ENCODE data around the gene CEACAM6.

The CEACAM6 gene

DNA sequence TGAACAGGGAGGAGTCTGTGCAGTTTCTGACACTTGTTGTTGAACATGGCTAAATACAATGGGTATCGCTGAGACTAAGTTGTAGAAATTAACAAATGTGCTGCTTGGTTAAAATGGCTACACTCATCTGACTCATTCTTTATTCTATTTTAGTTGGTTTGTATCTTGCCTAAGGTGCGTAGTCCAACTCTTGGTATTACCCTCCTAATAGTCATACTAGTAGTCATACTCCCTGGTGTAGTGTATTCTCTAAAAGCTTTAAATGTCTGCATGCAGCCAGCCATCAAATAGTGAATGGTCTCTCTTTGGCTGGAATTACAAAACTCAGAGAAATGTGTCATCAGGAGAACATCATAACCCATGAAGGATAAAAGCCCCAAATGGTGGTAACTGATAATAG, 16.1 kb downstream of the CEACAM6 start:
- H3K27ac ChIP-seq: no peak overlapping the region
- TF ChIP-seq, protein P1, sequence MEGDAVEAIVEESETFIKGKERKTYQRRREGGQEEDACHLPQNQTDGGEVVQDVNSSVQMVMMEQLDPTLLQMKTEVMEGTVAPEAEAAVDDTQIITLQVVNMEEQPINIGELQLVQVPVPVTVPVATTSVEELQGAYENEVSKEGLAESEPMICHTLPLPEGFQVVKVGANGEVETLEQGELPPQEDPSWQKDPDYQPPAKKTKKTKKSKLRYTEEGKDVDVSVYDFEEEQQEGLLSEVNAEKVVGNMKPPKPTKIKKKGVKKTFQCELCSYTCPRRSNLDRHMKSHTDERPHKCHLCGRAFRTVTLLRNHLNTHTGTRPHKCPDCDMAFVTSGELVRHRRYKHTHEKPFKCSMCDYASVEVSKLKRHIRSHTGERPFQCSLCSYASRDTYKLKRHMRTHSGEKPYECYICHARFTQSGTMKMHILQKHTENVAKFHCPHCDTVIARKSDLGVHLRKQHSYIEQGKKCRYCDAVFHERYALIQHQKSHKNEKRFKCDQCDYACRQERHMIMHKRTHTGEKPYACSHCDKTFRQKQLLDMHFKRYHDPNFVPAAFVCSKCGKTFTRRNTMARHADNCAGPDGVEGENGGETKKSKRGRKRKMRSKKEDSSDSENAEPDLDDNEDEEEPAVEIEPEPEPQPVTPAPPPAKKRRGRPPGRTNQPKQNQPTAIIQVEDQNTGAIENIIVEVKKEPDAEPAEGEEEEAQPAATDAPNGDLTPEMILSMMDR (IDR thresholded peaks at IDR 0.05): no peak
- TF ChIP-seq ZFX (IDR thresholded peaks at IDR 0.05; ENCODE audit: borderline replicate concordance): no peak

DNA sequence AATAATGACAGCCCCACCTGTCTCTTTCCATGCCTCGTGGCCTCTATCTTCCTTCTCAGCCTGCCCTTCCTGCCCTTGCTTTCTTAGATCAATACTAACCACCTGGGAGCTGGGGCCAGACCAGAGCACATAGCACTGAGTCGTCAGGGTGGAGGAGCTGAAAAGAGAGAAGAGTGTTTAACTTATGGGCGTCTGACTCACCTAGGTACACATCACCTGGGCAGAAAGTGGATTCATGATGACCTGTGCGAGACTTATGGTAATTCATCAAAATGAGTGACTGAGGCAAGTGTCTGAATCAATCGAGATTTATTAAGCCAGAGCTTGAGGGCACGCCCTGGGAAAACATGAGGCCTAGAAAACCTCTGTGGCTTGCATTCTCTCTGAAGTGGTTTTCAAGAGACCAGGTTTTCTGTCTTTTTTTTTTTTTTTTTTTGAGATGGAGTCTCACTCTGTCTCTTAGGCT, 19.2 kb downstream of the CEACAM6 start:
- H3K27ac ChIP-seq: peak overlapping the region; percentile 68
- TF ChIP-seq, protein P1 (IDR thresholded peaks at IDR 0.05): no peak
- TF ChIP-seq ZFX (IDR thresholded peaks at IDR 0.05; ENCODE audit: borderline replicate concordance): no peak

DNA sequence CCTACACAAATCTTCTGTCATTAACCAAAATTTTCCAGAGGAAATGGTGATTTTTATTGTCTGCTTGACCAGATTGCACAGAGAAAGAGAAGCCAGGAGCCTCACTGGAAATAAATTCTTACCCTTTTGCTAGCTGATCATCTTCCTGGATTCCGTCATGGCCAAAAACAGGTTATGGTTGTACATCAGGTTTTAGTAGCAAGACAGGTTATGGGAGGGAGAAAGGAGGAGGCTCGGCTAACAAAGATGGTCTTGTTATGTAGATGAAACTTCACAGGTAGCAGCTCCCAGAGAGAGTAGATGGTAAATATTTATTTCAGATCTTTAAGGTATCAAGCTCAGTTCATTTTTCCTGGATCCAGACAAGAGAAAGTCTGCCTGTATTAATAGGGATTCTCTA, 21.4 kb downstream of the CEACAM6 start:
- no peak overlapping the region for H3K27ac ChIP-seq
- no peak for TF ChIP-seq ZFX (IDR thresholded peaks at IDR 0.05; ENCODE audit: borderline replicate concordance)
- TF ChIP-seq, protein P1 (IDR thresholded peaks at IDR 0.05): no peak

DNA sequence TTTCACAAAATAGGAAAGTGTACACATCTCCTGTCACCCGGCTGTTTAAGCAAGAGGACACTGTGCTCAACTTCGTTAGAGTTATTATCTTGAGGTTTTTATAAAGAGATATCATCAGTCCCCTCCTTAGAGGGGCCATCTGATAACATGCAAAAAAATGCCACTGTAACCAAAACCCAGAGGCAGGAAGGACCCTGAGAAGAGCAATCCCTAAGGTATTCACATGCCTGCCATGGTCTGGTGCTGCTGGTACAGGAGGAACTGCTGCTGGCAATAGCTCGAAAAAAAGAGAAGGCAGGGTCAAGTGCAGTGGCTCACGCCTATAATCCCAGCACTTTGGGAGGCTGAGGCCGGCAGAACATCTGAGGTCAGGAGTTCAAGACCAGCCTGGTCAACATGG, 28.3 kb downstream of the CEACAM6 start:
- TF ChIP-seq, protein P1 (IDR thresholded peaks at IDR 0.05): no peak
- no peak for TF ChIP-seq ZFX (IDR thresholded peaks at IDR 0.05; ENCODE audit: borderline replicate concordance)
- no peak overlapping the region for H3K27ac ChIP-seq

DNA sequence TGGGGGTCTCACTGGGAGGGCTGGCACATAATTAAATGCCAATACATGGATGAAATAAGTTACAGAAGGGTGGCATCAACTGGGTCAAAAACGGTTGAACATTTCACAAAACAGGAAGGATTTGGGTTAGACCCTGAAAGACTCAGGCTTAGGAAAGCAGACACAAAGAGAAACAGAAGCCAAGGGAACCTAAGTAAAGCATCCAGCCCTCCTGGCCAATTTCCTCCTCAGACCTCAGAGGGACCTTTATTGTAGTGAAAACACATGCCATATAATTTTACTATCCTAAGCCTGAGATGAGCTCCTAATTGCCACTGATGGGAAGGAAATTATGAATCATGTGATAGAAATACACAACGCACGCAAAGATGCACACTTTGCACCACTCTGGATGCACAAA, 29.0 kb downstream of the CEACAM6 start:
- H3K27ac ChIP-seq: no peak overlapping the region
- TF ChIP-seq, protein P1 (IDR thresholded peaks at IDR 0.05): no peak
- TF ChIP-seq ZFX (IDR thresholded peaks at IDR 0.05; ENCODE audit: borderline replicate concordance): no peak

DNA sequence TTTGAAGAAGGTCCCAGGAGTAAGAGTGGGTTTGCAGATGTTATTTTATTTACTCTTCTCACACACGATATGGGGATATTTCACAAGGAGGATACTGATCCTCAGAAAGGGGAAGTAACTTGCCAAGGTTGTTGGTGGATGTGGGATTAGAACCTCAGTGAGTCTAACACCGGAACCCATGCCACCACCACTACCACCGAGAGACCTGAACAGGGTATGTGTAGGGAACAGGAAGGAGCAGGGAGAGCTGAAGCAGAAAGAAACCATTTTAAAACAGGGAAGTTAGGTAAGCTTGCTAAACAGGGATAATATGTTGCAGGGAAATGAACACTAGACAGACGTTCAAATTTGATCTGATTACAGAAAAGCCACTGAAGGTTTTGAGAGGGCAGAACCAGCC, 29.4 kb downstream of the CEACAM6 start:
- TF ChIP-seq, protein P1 (IDR thresholded peaks at IDR 0.05): no peak
- no peak for TF ChIP-seq ZFX (IDR thresholded peaks at IDR 0.05; ENCODE audit: borderline replicate concordance)
- H3K27ac ChIP-seq: no peak overlapping the region

DNA sequence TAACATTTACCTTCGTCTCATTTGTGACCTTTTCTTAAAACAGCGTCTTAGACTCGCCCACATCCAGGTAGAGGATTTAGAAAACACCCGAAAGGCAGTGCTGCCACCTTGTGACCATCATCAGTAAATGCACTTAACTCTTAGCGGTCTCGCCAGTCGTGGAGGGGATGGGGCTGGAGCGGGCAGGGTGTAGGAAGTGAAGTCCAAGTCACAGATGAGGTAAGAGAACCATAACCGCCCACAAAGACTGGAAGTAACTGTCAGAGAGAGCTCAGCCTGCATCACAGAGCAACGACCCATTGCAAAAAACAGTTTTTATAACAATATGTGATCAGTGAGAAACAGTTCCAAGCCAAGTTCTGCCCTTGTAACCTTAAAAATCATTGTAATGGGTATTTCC, 30.3 kb downstream of the CEACAM6 start:
- no peak overlapping the region for H3K27ac ChIP-seq
- TF ChIP-seq ZFX (IDR thresholded peaks at IDR 0.05; ENCODE audit: borderline replicate concordance): no peak
- TF ChIP-seq, protein P1 (IDR thresholded peaks at IDR 0.05): peak; percentile 92
